GM23338 (cell line): Measurements from ENCODE around the gene FKBP5. TPM values are rescaled to one million over a fixed set of nuclear protein-coding genes. Genes with fewer than 3 reads are reported as not detected.

Experiments used
- ATAC-seq: fragments of 200-7000 bp; cut with Tn5 transposase; 3 replicates; pipeline ENCODE4 v1.9.1; 2020
- DNase-seq: peaks from one replicate; pipeline ENCODE4 v3.0.0-alpha.2; 2015; ENCODE audit warnings: low spot score
- H2AFZ ChIP-seq: fragments of 200-600 bp; sonication (generic); 2 replicates; pipeline ENCODE4 v1.8.0; 2016; ENCODE audit warnings: antibody characterized with exemption, mild to moderate bottlenecking, moderate library complexity
- H3F3A ChIP-seq: fragments of 200-600 bp; sonication (generic); replicated peaks from 2 replicates; pipeline ENCODE4 v1.8.0; 2017; ENCODE audit warnings: antibody characterized with exemption, mixed run types, low read depth
- H3K27ac ChIP-seq: fragments of 200-600 bp; sonication (generic); 2 replicates; pipeline ENCODE4 v1.6.1; 2016; ENCODE audit warnings: low read depth
- H3K27me3 ChIP-seq: fragments of 200-600 bp; sonication (generic); 2 replicates; pipeline ENCODE4 v1.8.0; 2016; ENCODE audit warnings: mild to moderate bottlenecking, mixed run types, moderate library complexity; ENCODE audit not compliant: insufficient read depth
- H3K36me3 ChIP-seq: fragments of 200-600 bp; sonication (generic); 2 replicates; pipeline ENCODE4 v1.8.0; 2016; ENCODE audit warnings: mild to moderate bottlenecking; ENCODE audit not compliant: insufficient read depth
- H3K4me1 ChIP-seq: fragments of 200-600 bp; sonication (generic); 2 replicates; pipeline ENCODE4 v1.8.0; 2016; ENCODE audit warnings: mild to moderate bottlenecking, moderate library complexity; ENCODE audit not compliant: insufficient read depth
- H3K4me2 ChIP-seq: fragments of 200-600 bp; sonication (generic); 2 replicates; pipeline ENCODE4 v1.7.1; 2017; ENCODE audit warnings: mixed run types
- H3K4me3 ChIP-seq: fragments of 200-600 bp; sonication (generic); 2 replicates; pipeline ENCODE4 v1.6.1; 2016; ENCODE audit warnings: mixed run types
- H3K79me2 ChIP-seq: fragments of 200-600 bp; sonication (generic); replicated peaks from 2 replicates; pipeline ENCODE4 v1.8.0; 2017; ENCODE audit warnings: mild to moderate bottlenecking; ENCODE audit not compliant: insufficient read depth
- H3K9me2 ChIP-seq: fragments of 200-600 bp; sonication (generic); 2 replicates; pipeline ENCODE4 v1.8.0; 2017; ENCODE audit not compliant: insufficient read depth
- H4K20me1 ChIP-seq: fragments of 200-600 bp; sonication (generic); replicated peaks from 2 replicates; pipeline ENCODE4 v1.8.0; 2017; ENCODE audit warnings: mild to moderate bottlenecking; ENCODE audit not compliant: insufficient read depth
- H3K27ac Mint-ChIP-seq: 2 replicates; pipeline ENCODE4 v1.8.0; 2020; ENCODE audit warnings: inconsistent platforms, mild to moderate bottlenecking, moderate library complexity, mixed read lengths
- H3K27me3 Mint-ChIP-seq: 3 replicates; pipeline ENCODE4 v1.8.0; 2022; ENCODE audit warnings: low read depth, mild to moderate bottlenecking, moderate library complexity, mixed read lengths, inconsistent platforms; ENCODE audit not compliant: insufficient read depth, poor library complexity
- H3K36me3 Mint-ChIP-seq: 3 replicates; pipeline ENCODE4 v1.8.0; 2021; ENCODE audit warnings: low read depth, mild to moderate bottlenecking, inconsistent platforms, moderate library complexity, mixed read lengths
- H3K4me1 Mint-ChIP-seq: 3 replicates; pipeline ENCODE4 v1.8.0; 2020; ENCODE audit warnings: mild to moderate bottlenecking, inconsistent platforms, mixed read lengths
- H3K4me3 Mint-ChIP-seq: 3 replicates; pipeline ENCODE4 v1.8.0; 2021; ENCODE audit warnings: moderate library complexity, mild to moderate bottlenecking, inconsistent platforms, mixed read lengths
- H3K9me3 Mint-ChIP-seq: 3 replicates; pipeline ENCODE4 v1.8.0; 2020; ENCODE audit warnings: moderate library complexity, mild to moderate bottlenecking, inconsistent platforms, mixed read lengths
- CREB1 ChIP-seq: fragments of 250-450 bp; sonication (Bioruptor Pico); IDR thresholded peaks from 2 replicates; pipeline ENCODE4 v1.5.0; 2020; ENCODE audit warnings: low read depth, mild to moderate bottlenecking, moderate library complexity
- ETS1 ChIP-seq: IDR thresholded peaks from 2 replicates; pipeline ENCODE4 v1.6.1; 2016; ENCODE audit warnings: antibody characterized with exemption
- EZH2 ChIP-seq: fragments of 200-600 bp; sonication (generic); IDR thresholded peaks from one replicate; pipeline ENCODE4 v1.8.0; 2017; ENCODE audit warnings: antibody characterized with exemption, mild to moderate bottlenecking, low read depth; ENCODE audit not compliant: unreplicated experiment
- EZH2phosphoT487 ChIP-seq: fragments of 200-600 bp; sonication (generic); IDR thresholded peaks from one replicate; pipeline ENCODE4 v1.8.1; 2018; ENCODE audit warnings: antibody characterized with exemption; ENCODE audit not compliant: unreplicated experiment
- JUNB ChIP-seq: IDR thresholded peaks from one replicate; pipeline ENCODE4 v1.6.1; 2016; ENCODE audit warnings: antibody characterized with exemption; ENCODE audit not compliant: unreplicated experiment
- NANOG ChIP-seq: IDR thresholded peaks from 2 replicates; pipeline ENCODE4 v1.6.1; 2016; ENCODE audit warnings: antibody characterized with exemption, borderline replicate concordance
- POLR2AphosphoS5 ChIP-seq: IDR thresholded peaks from 2 replicates; pipeline ENCODE4 v1.6.1; 2016; ENCODE audit warnings: antibody characterized with exemption, low read depth
- REST ChIP-seq: IDR thresholded peaks from one replicate; pipeline ENCODE4 v1.6.1; 2018; ENCODE audit warnings: antibody characterized with exemption; ENCODE audit not compliant: unreplicated experiment
- STAT1 ChIP-seq: IDR thresholded peaks from one replicate; pipeline ENCODE4 v1.6.1; 2016; ENCODE audit warnings: antibody characterized with exemption; ENCODE audit not compliant: unreplicated experiment
- ZNF114 ChIP-seq: fragments of 250-450 bp; sonication (Bioruptor Pico); IDR thresholded peaks from 2 replicates; pipeline ENCODE4 v1.5.0; 2020; ENCODE audit warnings: mild to moderate bottlenecking, moderate library complexity
- ZNF331 ChIP-seq: fragments of 250-450 bp; sonication (Bioruptor Pico); IDR thresholded peaks from 2 replicates; pipeline ENCODE4 v1.5.0; 2020; ENCODE audit warnings: low read depth, mild to moderate bottlenecking, moderate library complexity
- ZNF462 ChIP-seq: fragments of 250-450 bp; sonication (Bioruptor Pico); IDR thresholded peaks from 2 replicates; pipeline ENCODE4 v1.5.0; 2020; ENCODE audit warnings: mild to moderate bottlenecking, moderate library complexity
- polyA plus RNA-seq: library from polyadenylated mRNA; unstranded; fragments of >200 nt; fragmentation: Nextera tagmentation; extraction: Ambion mirVana; gene quantifications from 2 replicates; pipeline ENCODE4 v1.2.1, GENCODE V29; 2016
- total RNA-seq: library from RNA; depleted of rRNA; stranded (reverse); fragments of >200 nt; shearing (Covaris generic); gene quantifications from 2 replicates; pipeline ENCODE4 v1.2.3, GENCODE V29; 2014

The FKBP5 gene
- total and polyA plus RNA-seq, 2 experiments from 2014 or later, result 19.8 to 28.6 TPM

GRCh38 chr6:35592178-35592577 lies 96.5 kb downstream of the FKBP5 start:
- Histone ChIP-seq H3K4me3 (no peak overlapping the region), H3K27ac (no peak overlapping the region), H3K36me3 (no peaks in the 10 kb centered on the region; the same call in 1 of the 2 replicates), H3K79me2 (no peaks in the 10 kb centered on the region), H3K4me2 (no peak overlapping the region), H2AFZ (no peak overlapping the region), H4K20me1 (no peaks in the 10 kb centered on the region), H3K27me3 (no peaks in the 10 kb centered on the region), H3K9me2 (no peaks in the 10 kb centered on the region), H3F3A (no peaks in the 10 kb centered on the region), H3K4me1 (peaks cover 13% of the 10 kb centered on the region)
- Mint-ChIP-seq H3K27me3 (peaks cover 8% of the 10 kb centered on the region), H3K36me3 (peaks cover 16% of the 10 kb centered on the region; the same call in 2 of the 3 replicates), H3K4me1 (no peaks in the 10 kb centered on the region), H3K9me3 (no peaks in the 10 kb centered on the region), H3K4me3 (no peak overlapping the region), H3K27ac (no peak overlapping the region)
- no peak for DNase-seq
- TF ChIP-seq ZNF114 (CRISPR knock-in tag), result no peak
- TF ChIP-seq ZNF462 (CRISPR knock-in tag), result no peak
- no peak for TF ChIP-seq ETS1
- no peak for TF ChIP-seq REST
- TF ChIP-seq POLR2AphosphoS5, result no peak
- no peak for TF ChIP-seq EZH2phosphoT487
- no peak for TF ChIP-seq ZNF331 (CRISPR knock-in tag)
- no peak for TF ChIP-seq JUNB
- TF ChIP-seq CREB1, result no peak
- no peak for TF ChIP-seq STAT1
- TF ChIP-seq NANOG, result no peak
- no peak for TF ChIP-seq EZH2
- no peak for ATAC-seq
